Measurements from ENCODE around the gene HOOK1.

DNA sequence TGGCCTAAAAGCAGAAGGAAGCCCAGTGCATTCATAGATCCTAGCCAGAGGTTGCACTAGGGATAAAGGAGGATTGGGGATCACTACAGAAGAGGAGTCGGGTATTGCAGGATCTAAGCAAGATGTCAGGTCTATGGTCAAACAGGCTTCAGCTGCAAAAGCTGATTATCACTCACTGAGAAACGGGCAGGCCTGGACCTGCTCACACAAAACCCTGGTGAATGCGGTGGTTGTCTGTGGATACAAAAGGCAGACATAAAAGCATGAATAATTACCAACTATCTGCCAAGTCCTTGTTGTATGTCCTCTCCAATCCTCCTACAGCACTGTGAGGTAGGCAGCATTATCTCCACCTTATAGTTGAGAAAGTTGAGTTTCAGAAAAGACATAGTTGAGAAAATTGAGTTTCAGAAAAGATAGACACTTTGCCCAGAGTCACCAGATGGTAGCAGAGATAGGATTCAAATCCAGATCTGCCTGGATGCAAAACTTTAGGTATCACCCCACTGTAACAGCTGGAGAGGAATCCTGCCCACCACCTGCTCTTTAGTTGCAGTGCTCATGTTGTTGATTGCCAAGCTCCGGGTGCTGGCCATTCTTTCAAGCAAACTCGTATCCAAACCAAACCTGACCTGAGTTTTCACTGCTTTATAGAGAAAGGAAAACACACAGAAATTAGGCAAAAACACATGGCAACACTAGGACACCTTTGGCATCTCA is 49.6 kb upstream of the HOOK1 start:
- TF ChIP-seq, protein P1, sequence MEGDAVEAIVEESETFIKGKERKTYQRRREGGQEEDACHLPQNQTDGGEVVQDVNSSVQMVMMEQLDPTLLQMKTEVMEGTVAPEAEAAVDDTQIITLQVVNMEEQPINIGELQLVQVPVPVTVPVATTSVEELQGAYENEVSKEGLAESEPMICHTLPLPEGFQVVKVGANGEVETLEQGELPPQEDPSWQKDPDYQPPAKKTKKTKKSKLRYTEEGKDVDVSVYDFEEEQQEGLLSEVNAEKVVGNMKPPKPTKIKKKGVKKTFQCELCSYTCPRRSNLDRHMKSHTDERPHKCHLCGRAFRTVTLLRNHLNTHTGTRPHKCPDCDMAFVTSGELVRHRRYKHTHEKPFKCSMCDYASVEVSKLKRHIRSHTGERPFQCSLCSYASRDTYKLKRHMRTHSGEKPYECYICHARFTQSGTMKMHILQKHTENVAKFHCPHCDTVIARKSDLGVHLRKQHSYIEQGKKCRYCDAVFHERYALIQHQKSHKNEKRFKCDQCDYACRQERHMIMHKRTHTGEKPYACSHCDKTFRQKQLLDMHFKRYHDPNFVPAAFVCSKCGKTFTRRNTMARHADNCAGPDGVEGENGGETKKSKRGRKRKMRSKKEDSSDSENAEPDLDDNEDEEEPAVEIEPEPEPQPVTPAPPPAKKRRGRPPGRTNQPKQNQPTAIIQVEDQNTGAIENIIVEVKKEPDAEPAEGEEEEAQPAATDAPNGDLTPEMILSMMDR (IDR thresholded peaks at IDR 0.05; ENCODE audit: low read depth, low read length, poor library complexity, severe bottlenecking), result no peak
- TF ChIP-seq EZH2phosphoT487 (IDR thresholded peaks at IDR 0.05; ENCODE audit: borderline replicate concordance, low read length), result no peak
